GM23338 (cell line): ENCODE measurements around the gene IL12RB1. TPM values are rescaled to one million over a fixed set of nuclear protein-coding genes. Genes with fewer than 3 reads are reported as not detected.

ENCODE experiments used
- ATAC-seq: fragments of 200-7000 bp; cut with Tn5 transposase; 3 replicates; pipeline ENCODE4 v1.9.1; 2020
- DNase-seq: peaks from one replicate; pipeline ENCODE4 v3.0.0-alpha.2; 2015; ENCODE audit warnings: low spot score
- H2AFZ ChIP-seq: fragments of 200-600 bp; sonication (generic); 2 replicates; pipeline ENCODE4 v1.8.0; 2016; ENCODE audit warnings: antibody characterized with exemption, mild to moderate bottlenecking, moderate library complexity
- H3F3A ChIP-seq: fragments of 200-600 bp; sonication (generic); replicated peaks from 2 replicates; pipeline ENCODE4 v1.8.0; 2017; ENCODE audit warnings: antibody characterized with exemption, mixed run types, low read depth
- H3K27ac ChIP-seq: fragments of 200-600 bp; sonication (generic); 2 replicates; pipeline ENCODE4 v1.6.1; 2016; ENCODE audit warnings: low read depth
- H3K27me3 ChIP-seq: fragments of 200-600 bp; sonication (generic); 2 replicates; pipeline ENCODE4 v1.8.0; 2016; ENCODE audit warnings: mild to moderate bottlenecking, mixed run types, moderate library complexity; ENCODE audit not compliant: insufficient read depth
- H3K36me3 ChIP-seq: fragments of 200-600 bp; sonication (generic); 2 replicates; pipeline ENCODE4 v1.8.0; 2016; ENCODE audit warnings: mild to moderate bottlenecking; ENCODE audit not compliant: insufficient read depth
- H3K4me1 ChIP-seq: fragments of 200-600 bp; sonication (generic); 2 replicates; pipeline ENCODE4 v1.8.0; 2016; ENCODE audit warnings: mild to moderate bottlenecking, moderate library complexity; ENCODE audit not compliant: insufficient read depth
- H3K4me2 ChIP-seq: fragments of 200-600 bp; sonication (generic); 2 replicates; pipeline ENCODE4 v1.7.1; 2017; ENCODE audit warnings: mixed run types
- H3K4me3 ChIP-seq: fragments of 200-600 bp; sonication (generic); 2 replicates; pipeline ENCODE4 v1.6.1; 2016; ENCODE audit warnings: mixed run types
- H3K79me2 ChIP-seq: fragments of 200-600 bp; sonication (generic); replicated peaks from 2 replicates; pipeline ENCODE4 v1.8.0; 2017; ENCODE audit warnings: mild to moderate bottlenecking; ENCODE audit not compliant: insufficient read depth
- H3K9me2 ChIP-seq: fragments of 200-600 bp; sonication (generic); 2 replicates; pipeline ENCODE4 v1.8.0; 2017; ENCODE audit not compliant: insufficient read depth
- H4K20me1 ChIP-seq: fragments of 200-600 bp; sonication (generic); replicated peaks from 2 replicates; pipeline ENCODE4 v1.8.0; 2017; ENCODE audit warnings: mild to moderate bottlenecking; ENCODE audit not compliant: insufficient read depth
- H3K27ac Mint-ChIP-seq: 2 replicates; pipeline ENCODE4 v1.8.0; 2020; ENCODE audit warnings: inconsistent platforms, mild to moderate bottlenecking, moderate library complexity, mixed read lengths
- H3K27me3 Mint-ChIP-seq: 3 replicates; pipeline ENCODE4 v1.8.0; 2022; ENCODE audit warnings: low read depth, mild to moderate bottlenecking, moderate library complexity, mixed read lengths, inconsistent platforms; ENCODE audit not compliant: insufficient read depth, poor library complexity
- H3K36me3 Mint-ChIP-seq: 3 replicates; pipeline ENCODE4 v1.8.0; 2021; ENCODE audit warnings: low read depth, mild to moderate bottlenecking, inconsistent platforms, moderate library complexity, mixed read lengths
- H3K4me1 Mint-ChIP-seq: 3 replicates; pipeline ENCODE4 v1.8.0; 2020; ENCODE audit warnings: mild to moderate bottlenecking, inconsistent platforms, mixed read lengths
- H3K4me3 Mint-ChIP-seq: 3 replicates; pipeline ENCODE4 v1.8.0; 2021; ENCODE audit warnings: moderate library complexity, mild to moderate bottlenecking, inconsistent platforms, mixed read lengths
- H3K9me3 Mint-ChIP-seq: 3 replicates; pipeline ENCODE4 v1.8.0; 2020; ENCODE audit warnings: moderate library complexity, mild to moderate bottlenecking, inconsistent platforms, mixed read lengths
- CREB1 ChIP-seq: fragments of 250-450 bp; sonication (Bioruptor Pico); IDR thresholded peaks from 2 replicates; pipeline ENCODE4 v1.5.0; 2020; ENCODE audit warnings: low read depth, mild to moderate bottlenecking, moderate library complexity
- EZH2 ChIP-seq: fragments of 200-600 bp; sonication (generic); IDR thresholded peaks from one replicate; pipeline ENCODE4 v1.8.0; 2017; ENCODE audit warnings: antibody characterized with exemption, mild to moderate bottlenecking, low read depth; ENCODE audit not compliant: unreplicated experiment
- EZH2phosphoT487 ChIP-seq: fragments of 200-600 bp; sonication (generic); IDR thresholded peaks from one replicate; pipeline ENCODE4 v1.8.1; 2018; ENCODE audit warnings: antibody characterized with exemption; ENCODE audit not compliant: unreplicated experiment
- JUNB ChIP-seq: IDR thresholded peaks from one replicate; pipeline ENCODE4 v1.6.1; 2016; ENCODE audit warnings: antibody characterized with exemption; ENCODE audit not compliant: unreplicated experiment
- NANOG ChIP-seq: IDR thresholded peaks from 2 replicates; pipeline ENCODE4 v1.6.1; 2016; ENCODE audit warnings: antibody characterized with exemption, borderline replicate concordance
- POLR2AphosphoS5 ChIP-seq: IDR thresholded peaks from 2 replicates; pipeline ENCODE4 v1.6.1; 2016; ENCODE audit warnings: antibody characterized with exemption, low read depth
- STAT1 ChIP-seq: IDR thresholded peaks from one replicate; pipeline ENCODE4 v1.6.1; 2016; ENCODE audit warnings: antibody characterized with exemption; ENCODE audit not compliant: unreplicated experiment
- ZNF114 ChIP-seq: fragments of 250-450 bp; sonication (Bioruptor Pico); IDR thresholded peaks from 2 replicates; pipeline ENCODE4 v1.5.0; 2020; ENCODE audit warnings: mild to moderate bottlenecking, moderate library complexity
- ZNF331 ChIP-seq: fragments of 250-450 bp; sonication (Bioruptor Pico); IDR thresholded peaks from 2 replicates; pipeline ENCODE4 v1.5.0; 2020; ENCODE audit warnings: low read depth, mild to moderate bottlenecking, moderate library complexity
- polyA plus RNA-seq: library from polyadenylated mRNA; unstranded; fragments of >200 nt; fragmentation: Nextera tagmentation; extraction: Ambion mirVana; gene quantifications from 2 replicates; pipeline ENCODE4 v1.2.1, GENCODE V29; 2016
- total RNA-seq: library from RNA; depleted of rRNA; stranded (reverse); fragments of >200 nt; shearing (Covaris generic); gene quantifications from 2 replicates; pipeline ENCODE4 v1.2.3, GENCODE V29; 2014
- TF ChIP-seq, protein P1 (sequence below), 2 experiments: fragments of 200-600 bp in 1 of 2; sonication (generic) in 1 of 2; conservative IDR thresholded peaks; 2 replicates each; pipeline versions ENCODE4 v1.5.1 to v1.6.1; 2016 to 2017; ENCODE audit warnings: antibody characterized with exemption in 2 of 2, low read depth in 2 of 2, mild to moderate bottlenecking in 2 of 2, moderate library complexity in 1 of 2
- TF ChIP-seq, protein P2 (sequence below): IDR thresholded peaks from 2 replicates; pipeline ENCODE4 v1.6.1; 2016; ENCODE audit warnings: antibody characterized with exemption
- TF ChIP-seq, protein P3 (sequence below): fragments of 250-450 bp; sonication (Bioruptor Pico); IDR thresholded peaks from 2 replicates; pipeline ENCODE4 v1.5.0; 2020; ENCODE audit warnings: mild to moderate bottlenecking, moderate library complexity
- TF ChIP-seq, protein P4 (sequence below): IDR thresholded peaks from one replicate; pipeline ENCODE4 v1.6.1; 2018; ENCODE audit warnings: antibody characterized with exemption; ENCODE audit not compliant: unreplicated experiment

The IL12RB1 gene
- total and polyA plus RNA-seq, 2 experiments from 2014 or later = not detected

DNA sequence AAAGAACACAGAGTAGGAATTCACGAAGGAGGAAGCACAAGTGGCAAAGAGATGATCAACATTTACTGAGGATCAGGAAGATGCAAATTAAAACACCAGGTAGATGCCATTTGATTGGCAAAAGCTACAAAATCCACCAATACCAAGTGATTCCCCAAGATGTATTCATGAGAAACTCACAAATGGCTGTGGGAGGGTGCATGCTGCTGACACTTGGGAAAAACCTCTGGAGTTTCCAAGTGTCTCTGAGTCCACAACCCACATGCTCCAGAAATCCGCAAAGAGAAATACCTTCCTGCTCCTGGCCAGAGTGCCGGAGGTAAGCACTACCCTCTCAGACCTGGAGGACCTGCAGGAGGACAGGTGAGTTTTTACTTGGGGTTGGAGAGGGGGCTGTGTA lies 43.1 kb downstream of the IL12RB1 start:
- no peak overlapping the region for H3K27ac Mint-ChIP-seq

More for the DNA sequence above, 43.1 kb downstream of the IL12RB1 start:
- no peak overlapping the region for H3K4me3 ChIP-seq
- H3K27me3 ChIP-seq = no peaks in the 10 kb centered on the region
- Mint-ChIP-seq H3K4me1 (peaks cover 7% of the 10 kb centered on the region; the same call in 2 of the 3 replicates), H3K9me3 (no peaks in the 10 kb centered on the region; the same call in 2 of the 3 replicates), H3K36me3 (no peaks in the 10 kb centered on the region), H3K4me3 (no peak overlapping the region), H3K27me3 (peaks cover 11% of the 10 kb centered on the region)
- H3K9me2 ChIP-seq = no peaks in the 10 kb centered on the region
- H2AFZ ChIP-seq = no peak overlapping the region
- no peaks in the 10 kb centered on the region for H4K20me1 ChIP-seq
- H3K27ac ChIP-seq = no peak overlapping the region
- no peaks in the 10 kb centered on the region for H3K36me3 ChIP-seq
- H3K4me1 ChIP-seq = no peaks in the 10 kb centered on the region
- H3K4me2 ChIP-seq = no peak overlapping the region
- ATAC-seq (no peak), DNase-seq (no peak)
- H3F3A ChIP-seq = no peaks in the 10 kb centered on the region
- no peaks in the 10 kb centered on the region for H3K79me2 ChIP-seq
- TF ChIP-seq, protein P1, sequence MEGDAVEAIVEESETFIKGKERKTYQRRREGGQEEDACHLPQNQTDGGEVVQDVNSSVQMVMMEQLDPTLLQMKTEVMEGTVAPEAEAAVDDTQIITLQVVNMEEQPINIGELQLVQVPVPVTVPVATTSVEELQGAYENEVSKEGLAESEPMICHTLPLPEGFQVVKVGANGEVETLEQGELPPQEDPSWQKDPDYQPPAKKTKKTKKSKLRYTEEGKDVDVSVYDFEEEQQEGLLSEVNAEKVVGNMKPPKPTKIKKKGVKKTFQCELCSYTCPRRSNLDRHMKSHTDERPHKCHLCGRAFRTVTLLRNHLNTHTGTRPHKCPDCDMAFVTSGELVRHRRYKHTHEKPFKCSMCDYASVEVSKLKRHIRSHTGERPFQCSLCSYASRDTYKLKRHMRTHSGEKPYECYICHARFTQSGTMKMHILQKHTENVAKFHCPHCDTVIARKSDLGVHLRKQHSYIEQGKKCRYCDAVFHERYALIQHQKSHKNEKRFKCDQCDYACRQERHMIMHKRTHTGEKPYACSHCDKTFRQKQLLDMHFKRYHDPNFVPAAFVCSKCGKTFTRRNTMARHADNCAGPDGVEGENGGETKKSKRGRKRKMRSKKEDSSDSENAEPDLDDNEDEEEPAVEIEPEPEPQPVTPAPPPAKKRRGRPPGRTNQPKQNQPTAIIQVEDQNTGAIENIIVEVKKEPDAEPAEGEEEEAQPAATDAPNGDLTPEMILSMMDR (conservative IDR thresholded peaks at IDR 0.05; ENCODE audit: low read depth in 2 of 2) = no peak
- TF ChIP-seq, protein P2, sequence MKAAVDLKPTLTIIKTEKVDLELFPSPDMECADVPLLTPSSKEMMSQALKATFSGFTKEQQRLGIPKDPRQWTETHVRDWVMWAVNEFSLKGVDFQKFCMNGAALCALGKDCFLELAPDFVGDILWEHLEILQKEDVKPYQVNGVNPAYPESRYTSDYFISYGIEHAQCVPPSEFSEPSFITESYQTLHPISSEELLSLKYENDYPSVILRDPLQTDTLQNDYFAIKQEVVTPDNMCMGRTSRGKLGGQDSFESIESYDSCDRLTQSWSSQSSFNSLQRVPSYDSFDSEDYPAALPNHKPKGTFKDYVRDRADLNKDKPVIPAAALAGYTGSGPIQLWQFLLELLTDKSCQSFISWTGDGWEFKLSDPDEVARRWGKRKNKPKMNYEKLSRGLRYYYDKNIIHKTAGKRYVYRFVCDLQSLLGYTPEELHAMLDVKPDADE = no peak
- no peak for TF ChIP-seq STAT1
- no peak for TF ChIP-seq EZH2
- TF ChIP-seq CREB1 = no peak
- TF ChIP-seq EZH2phosphoT487 = no peak
- TF ChIP-seq ZNF114 (CRISPR knock-in tag) = no peak
- TF ChIP-seq NANOG = no peak
- TF ChIP-seq, protein P3, sequence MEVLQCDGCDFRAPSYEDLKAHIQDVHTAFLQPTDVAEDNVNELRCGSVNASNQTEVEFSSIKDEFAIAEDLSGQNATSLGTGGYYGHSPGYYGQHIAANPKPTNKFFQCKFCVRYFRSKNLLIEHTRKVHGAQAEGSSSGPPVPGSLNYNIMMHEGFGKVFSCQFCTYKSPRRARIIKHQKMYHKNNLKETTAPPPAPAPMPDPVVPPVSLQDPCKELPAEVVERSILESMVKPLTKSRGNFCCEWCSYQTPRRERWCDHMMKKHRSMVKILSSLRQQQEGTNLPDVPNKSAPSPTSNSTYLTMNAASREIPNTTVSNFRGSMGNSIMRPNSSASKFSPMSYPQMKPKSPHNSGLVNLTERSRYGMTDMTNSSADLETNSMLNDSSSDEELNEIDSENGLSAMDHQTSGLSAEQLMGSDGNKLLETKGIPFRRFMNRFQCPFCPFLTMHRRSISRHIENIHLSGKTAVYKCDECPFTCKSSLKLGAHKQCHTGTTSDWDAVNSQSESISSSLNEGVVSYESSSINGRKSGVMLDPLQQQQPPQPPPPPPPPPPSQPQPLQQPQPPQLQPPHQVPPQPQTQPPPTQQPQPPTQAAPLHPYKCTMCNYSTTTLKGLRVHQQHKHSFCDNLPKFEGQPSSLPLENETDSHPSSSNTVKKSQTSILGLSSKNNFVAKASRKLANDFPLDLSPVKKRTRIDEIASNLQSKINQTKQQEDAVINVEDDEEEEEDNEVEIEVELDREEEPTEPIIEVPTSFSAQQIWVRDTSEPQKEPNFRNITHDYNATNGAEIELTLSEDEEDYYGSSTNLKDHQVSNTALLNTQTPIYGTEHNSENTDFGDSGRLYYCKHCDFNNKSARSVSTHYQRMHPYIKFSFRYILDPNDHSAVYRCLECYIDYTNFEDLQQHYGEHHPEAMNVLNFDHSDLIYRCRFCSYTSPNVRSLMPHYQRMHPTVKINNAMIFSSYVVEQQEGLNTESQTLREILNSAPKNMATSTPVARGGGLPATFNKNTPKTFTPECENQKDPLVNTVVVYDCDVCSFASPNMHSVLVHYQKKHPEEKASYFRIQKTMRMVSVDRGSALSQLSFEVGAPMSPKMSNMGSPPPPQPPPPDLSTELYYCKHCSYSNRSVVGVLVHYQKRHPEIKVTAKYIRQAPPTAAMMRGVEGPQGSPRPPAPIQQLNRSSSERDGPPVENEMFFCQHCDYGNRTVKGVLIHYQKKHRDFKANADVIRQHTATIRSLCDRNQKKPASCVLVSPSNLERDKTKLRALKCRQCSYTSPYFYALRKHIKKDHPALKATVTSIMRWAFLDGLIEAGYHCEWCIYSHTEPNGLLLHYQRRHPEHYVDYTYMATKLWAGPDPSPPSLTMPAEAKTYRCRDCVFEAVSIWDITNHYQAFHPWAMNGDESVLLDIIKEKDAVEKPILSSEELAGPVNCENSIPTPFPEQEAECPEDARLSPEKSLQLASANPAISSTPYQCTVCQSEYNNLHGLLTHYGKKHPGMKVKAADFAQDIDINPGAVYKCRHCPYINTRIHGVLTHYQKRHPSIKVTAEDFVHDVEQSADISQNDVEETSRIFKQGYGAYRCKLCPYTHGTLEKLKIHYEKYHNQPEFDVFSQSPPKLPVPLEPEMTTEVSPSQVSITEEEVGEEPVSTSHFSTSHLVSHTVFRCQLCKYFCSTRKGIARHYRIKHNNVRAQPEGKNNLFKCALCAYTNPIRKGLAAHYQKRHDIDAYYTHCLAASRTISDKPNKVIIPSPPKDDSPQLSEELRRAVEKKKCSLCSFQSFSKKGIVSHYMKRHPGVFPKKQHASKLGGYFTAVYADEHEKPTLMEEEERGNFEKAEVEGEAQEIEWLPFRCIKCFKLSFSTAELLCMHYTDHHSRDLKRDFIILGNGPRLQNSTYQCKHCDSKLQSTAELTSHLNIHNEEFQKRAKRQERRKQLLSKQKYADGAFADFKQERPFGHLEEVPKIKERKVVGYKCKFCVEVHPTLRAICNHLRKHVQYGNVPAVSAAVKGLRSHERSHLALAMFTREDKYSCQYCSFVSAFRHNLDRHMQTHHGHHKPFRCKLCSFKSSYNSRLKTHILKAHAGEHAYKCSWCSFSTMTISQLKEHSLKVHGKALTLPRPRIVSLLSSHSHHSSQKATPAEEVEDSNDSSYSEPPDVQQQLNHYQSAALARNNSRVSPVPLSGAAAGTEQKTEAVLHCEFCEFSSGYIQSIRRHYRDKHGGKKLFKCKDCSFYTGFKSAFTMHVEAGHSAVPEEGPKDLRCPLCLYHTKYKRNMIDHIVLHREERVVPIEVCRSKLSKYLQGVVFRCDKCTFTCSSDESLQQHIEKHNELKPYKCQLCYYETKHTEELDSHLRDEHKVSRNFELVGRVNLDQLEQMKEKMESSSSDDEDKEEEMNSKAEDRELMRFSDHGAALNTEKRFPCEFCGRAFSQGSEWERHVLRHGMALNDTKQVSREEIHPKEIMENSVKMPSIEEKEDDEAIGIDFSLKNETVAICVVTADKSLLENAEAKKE (CRISPR knock-in tag) = no peak
- TF ChIP-seq, protein P4, sequence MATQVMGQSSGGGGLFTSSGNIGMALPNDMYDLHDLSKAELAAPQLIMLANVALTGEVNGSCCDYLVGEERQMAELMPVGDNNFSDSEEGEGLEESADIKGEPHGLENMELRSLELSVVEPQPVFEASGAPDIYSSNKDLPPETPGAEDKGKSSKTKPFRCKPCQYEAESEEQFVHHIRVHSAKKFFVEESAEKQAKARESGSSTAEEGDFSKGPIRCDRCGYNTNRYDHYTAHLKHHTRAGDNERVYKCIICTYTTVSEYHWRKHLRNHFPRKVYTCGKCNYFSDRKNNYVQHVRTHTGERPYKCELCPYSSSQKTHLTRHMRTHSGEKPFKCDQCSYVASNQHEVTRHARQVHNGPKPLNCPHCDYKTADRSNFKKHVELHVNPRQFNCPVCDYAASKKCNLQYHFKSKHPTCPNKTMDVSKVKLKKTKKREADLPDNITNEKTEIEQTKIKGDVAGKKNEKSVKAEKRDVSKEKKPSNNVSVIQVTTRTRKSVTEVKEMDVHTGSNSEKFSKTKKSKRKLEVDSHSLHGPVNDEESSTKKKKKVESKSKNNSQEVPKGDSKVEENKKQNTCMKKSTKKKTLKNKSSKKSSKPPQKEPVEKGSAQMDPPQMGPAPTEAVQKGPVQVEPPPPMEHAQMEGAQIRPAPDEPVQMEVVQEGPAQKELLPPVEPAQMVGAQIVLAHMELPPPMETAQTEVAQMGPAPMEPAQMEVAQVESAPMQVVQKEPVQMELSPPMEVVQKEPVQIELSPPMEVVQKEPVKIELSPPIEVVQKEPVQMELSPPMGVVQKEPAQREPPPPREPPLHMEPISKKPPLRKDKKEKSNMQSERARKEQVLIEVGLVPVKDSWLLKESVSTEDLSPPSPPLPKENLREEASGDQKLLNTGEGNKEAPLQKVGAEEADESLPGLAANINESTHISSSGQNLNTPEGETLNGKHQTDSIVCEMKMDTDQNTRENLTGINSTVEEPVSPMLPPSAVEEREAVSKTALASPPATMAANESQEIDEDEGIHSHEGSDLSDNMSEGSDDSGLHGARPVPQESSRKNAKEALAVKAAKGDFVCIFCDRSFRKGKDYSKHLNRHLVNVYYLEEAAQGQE = no peak
- TF ChIP-seq ZNF331 (CRISPR knock-in tag) = no peak
- no peak for TF ChIP-seq POLR2AphosphoS5
- no peak for TF ChIP-seq JUNB
